GM10266 (cell line): ENCODE measurements around the gene PROSER1.

Experiments used
- DNase-seq: peaks from one replicate; pipeline ENCODE4 v3.0.0; 2012; ENCODE audit errors: extremely low spot score
- CTCF ChIP-seq: IDR thresholded peaks from 2 replicates; pipeline ENCODE4 v1.5.1; 2012; ENCODE audit warnings: mild to moderate bottlenecking, low read depth; ENCODE audit not compliant: control insufficient read depth, insufficient read depth; ENCODE audit errors: missing control alignments

PROSER1 gene

DNA sequence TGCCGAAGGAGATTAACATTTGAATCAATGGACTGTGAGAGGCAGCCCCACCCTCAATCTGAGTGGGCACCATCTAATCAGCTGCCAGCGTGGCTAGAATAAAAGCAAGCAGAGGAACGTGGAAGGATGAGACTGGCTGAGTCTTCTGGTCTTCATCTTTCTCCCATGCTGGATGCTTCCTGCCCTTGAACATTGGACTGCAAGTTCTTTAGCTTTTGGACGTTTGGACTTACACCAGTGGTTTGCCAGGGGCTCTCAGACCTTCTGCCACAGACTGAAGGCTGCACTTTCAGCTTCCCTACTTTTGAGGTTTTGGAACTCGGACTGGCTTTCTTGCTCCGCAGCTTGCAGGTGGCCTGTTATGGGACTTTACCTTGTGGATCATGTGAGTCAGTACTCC lies 15.1 kb upstream of the PROSER1 start:
- DNase-seq = no peak

DNA sequence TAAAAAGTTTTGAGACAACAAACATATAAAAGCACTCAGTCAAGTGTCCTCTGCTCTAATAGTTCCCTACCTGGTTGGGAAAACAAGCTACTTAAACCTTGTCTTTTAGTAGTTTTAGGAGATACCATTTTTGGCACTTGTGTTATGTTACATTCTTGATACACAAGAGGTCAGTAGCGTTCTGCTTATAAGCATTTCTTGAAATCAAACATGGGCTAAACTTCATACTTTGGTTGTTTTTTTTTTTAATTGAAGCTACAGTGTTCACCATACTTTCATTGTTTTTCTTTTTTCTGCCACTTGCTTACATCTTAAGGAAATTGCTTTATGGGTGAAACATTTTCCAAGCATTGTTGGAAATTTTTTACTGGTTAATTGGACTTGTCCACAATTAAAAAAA lies 13.3 kb upstream of the PROSER1 start:
- peak; percentile 26 for DNase-seq
- peak; percentile 44 for TF ChIP-seq CTCF

More for the DNA sequence above, 15.1 kb upstream of the PROSER1 start:
- no peak for TF ChIP-seq CTCF

- DNase-seq = no peak
- TF ChIP-seq CTCF = no peak
These were observed 11.4 kb upstream of the PROSER1 start for GRCh38 chr13:39049274-39049673.

DNA sequence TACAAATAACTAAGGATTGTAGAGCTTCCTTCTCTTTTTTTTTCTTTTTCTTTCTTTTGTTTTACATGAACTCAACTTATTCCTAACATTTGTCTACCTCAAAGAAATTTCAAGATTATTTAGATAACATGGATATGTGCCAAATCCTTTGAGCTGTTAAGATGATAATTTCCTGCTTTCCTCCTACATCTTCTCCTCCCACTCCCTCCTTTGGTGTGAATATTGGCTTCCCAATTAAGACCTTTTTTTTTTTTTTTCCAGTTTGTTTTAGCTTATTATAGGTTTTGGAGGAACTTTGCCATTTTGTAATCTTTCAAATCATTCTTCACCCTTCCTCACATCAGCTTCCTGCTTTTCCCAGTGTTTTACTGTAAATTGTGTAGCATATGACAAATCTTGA lies 10.9 kb upstream of the PROSER1 start:
- no peak for DNase-seq
- no peak for TF ChIP-seq CTCF

- no peak for DNase-seq
- TF ChIP-seq CTCF = no peak
These were observed 9.7 kb upstream of the PROSER1 start for GRCh38 chr13:39047560-39047959.

DNA sequence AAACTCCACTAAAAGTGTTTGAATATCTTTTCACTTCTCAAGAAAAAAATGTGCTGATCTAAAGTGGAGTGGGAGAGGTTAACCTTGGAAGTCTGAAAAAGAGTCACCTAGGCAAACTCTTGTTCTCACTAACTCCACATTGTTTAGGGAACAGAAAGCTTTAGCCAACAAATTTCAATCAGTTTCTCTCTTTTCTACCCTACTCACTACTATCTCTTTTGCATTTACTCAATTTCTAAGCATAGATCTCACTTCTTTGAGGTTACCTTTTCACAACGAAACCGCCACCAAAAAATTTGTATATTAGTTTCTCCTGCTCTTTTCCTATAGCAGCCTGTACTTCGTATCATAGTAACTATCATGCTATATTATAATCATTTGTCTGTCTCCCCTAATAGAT lies 6.6 kb upstream of the PROSER1 start:
- DNase-seq = no peak
- no peak for TF ChIP-seq CTCF

DNA sequence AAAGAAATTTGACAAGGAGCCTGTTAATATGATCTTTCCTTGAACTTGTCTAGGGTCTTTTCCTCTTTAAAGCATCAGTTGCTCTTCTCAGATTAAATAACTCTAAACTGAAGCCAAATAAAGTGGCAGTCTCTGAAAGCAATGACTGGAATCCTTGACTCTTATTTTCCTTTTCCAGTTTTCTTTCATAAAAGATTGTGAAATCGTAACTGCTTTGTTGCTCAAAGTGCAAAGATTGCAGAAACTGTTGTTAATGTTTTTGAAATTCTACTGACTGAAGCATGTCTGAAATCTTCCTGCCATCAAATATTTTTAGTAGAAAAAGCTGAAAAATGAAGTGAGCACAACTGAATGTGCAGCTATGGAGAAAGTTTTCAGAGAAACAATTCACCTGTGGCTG lies 2.3 kb upstream of the PROSER1 start:
- DNase-seq = no peak
- no peak for TF ChIP-seq CTCF
